Transverse colon (tissue), 4 donors: Measurements from ENCODE around the gene TM6SF1. TPM values are rescaled to one million over a fixed set of nuclear protein-coding genes. Genes with fewer than 3 reads are reported as not detected.

ENCODE experiments used
- DNase-seq: peaks from one replicate; pipeline ENCODE4 v3.0.0-alpha.2; 2019
- H3K27ac ChIP-seq, 4 donors: fragments of 200-600 bp; sonication (generic); 2 replicates each; pipeline ENCODE4 v1.5.1; 2016 to 2018; ENCODE audit warnings: inconsistent platforms in 4 of 4
- H3K27me3 ChIP-seq: fragments of 200-600 bp; sonication (generic); 2 replicates; pipeline ENCODE4 v1.5.1; 2017; ENCODE audit warnings: inconsistent platforms
- H3K36me3 ChIP-seq, 4 donors: fragments of 200-600 bp; sonication (generic); 2 replicates each; pipeline ENCODE4 v1.5.1; 2017 to 2019; ENCODE audit warnings: inconsistent platforms in 4 of 4
- H3K4me1 ChIP-seq, 4 donors: fragments of 200-600 bp; sonication (generic); 2 replicates each; pipeline ENCODE4 v1.5.1; 2017 to 2020; ENCODE audit warnings: inconsistent platforms in 4 of 4
- H3K4me3 ChIP-seq, 4 donors: fragments of 200-600 bp; sonication (generic); 1 replicate in 1 of 4; 2 replicates in 3 of 4; pipeline versions ENCODE4 v1.5.1 to v1.6.1; 2017 to 2019; ENCODE audit warnings: inconsistent platforms in 4 of 4
- H3K9me3 ChIP-seq, 2 donors: fragments of 200-600 bp; sonication (generic); 2 replicates each; pipeline ENCODE4 v1.5.1; 2017 to 2019; ENCODE audit warnings: inconsistent platforms in 2 of 2
- EP300 ChIP-seq: sonication (generic); formaldehyde crosslinking; IDR thresholded peaks from one replicate; pipeline ENCODE4 v1.6.1; 2017; ENCODE audit warnings: antibody characterized with exemption, low read depth
- POLR2A ChIP-seq: fragments of 450-650 bp; IDR thresholded peaks from one replicate; pipeline ENCODE4 v1.6.1; 2016; ENCODE audit warnings: antibody characterized with exemption, mild to moderate bottlenecking, moderate library complexity
- POLR2AphosphoS5 ChIP-seq, 3 donors: sonication (generic); formaldehyde crosslinking; IDR thresholded peaks; one replicate each; pipeline ENCODE4 v1.6.1; 2016; ENCODE audit warnings: antibody characterized with exemption in 3 of 3
- WGBS, 2 donors: methylation state at CpG; one replicate each; pipeline ENCODE4 v1.1.5; 2018; ENCODE audit warnings: low coverage in 1 of 2; 5-methylcytosine and 5-hydroxymethylcytosine counted together
- in situ Hi-C, 4 donors: fragments of 200-750 bp; cut with MboI; loops; one replicate each; pipeline versions ENCODE4 v1.15.0 to v1.15.1; 2017; ENCODE audit warnings: low sequenced_read_pairs in 3 of 4, low pct_ligation_motif_present in 1 of 4, low pct_unique_long_range_greater_than_20kb in 1 of 4
- intact Hi-C: fragments of 100-400 bp; cut with DNase I; formaldehyde crosslinking; loops from one replicate; pipeline ENCODE4 v1.15.1; 2023; ENCODE audit warnings: low total_unique reads
- total RNA-seq, 4 donors: library from RNA; depleted of rRNA; stranded (reverse); fragments of >200 nt; gene quantifications; one replicate each; pipeline ENCODE4 v1.1.0, GENCODE V29; 2016
- TF ChIP-seq, protein P1 (sequence below), 5 experiments: fragments of 200-600 bp in 3 of 5; fragments of 450-650 bp in 2 of 5; sonication (generic) in 3 of 5; IDR thresholded peaks; 1 replicate in 2 of 5; 2 replicates in 3 of 5; pipeline ENCODE4 v1.5.1; 2016 to 2017; ENCODE audit warnings: antibody characterized with exemption in 5 of 5, inconsistent platforms in 3 of 5, mild to moderate bottlenecking in 2 of 5, moderate library complexity in 1 of 5

The TM6SF1 gene
- total RNA-seq, 4 donors from 2014 or later, result 0.96 to 1.7 TPM; not detected in 2

DNA sequence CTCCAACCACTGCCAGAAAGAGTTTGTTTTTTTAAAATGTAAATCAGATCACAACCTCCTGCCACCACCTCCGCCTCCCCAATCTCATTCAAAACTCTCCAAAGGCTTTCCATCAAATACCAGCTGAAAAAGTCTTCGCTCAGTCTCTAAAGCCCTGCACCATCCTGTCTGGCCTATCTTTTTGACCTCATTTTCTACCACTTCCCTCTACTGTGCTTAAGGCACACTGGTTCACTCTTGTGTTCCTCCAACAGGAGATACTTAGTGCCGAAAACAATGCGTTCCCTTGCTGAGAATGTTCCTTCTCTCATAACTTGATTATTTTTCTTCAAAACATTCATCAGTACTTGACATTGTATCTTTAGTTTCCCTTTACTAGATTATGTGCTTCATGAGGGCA lies 43.9 kb upstream of the TM6SF1 start:
- no peaks in the 10 kb centered on the region for H3K27me3 ChIP-seq
- no peak for DNase-seq
- H3K4me1 ChIP-seq, result peaks cover 26 to 60% (median 50%) of the 10 kb centered on the region in 4 donors
- TF ChIP-seq POLR2AphosphoS5 (IDR thresholded peaks at IDR 0.05), result no peak
- TF ChIP-seq EP300, result no peak
- TF ChIP-seq, protein P1, sequence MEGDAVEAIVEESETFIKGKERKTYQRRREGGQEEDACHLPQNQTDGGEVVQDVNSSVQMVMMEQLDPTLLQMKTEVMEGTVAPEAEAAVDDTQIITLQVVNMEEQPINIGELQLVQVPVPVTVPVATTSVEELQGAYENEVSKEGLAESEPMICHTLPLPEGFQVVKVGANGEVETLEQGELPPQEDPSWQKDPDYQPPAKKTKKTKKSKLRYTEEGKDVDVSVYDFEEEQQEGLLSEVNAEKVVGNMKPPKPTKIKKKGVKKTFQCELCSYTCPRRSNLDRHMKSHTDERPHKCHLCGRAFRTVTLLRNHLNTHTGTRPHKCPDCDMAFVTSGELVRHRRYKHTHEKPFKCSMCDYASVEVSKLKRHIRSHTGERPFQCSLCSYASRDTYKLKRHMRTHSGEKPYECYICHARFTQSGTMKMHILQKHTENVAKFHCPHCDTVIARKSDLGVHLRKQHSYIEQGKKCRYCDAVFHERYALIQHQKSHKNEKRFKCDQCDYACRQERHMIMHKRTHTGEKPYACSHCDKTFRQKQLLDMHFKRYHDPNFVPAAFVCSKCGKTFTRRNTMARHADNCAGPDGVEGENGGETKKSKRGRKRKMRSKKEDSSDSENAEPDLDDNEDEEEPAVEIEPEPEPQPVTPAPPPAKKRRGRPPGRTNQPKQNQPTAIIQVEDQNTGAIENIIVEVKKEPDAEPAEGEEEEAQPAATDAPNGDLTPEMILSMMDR (IDR thresholded peaks at IDR 0.05), result no peak
- TF ChIP-seq POLR2A, result no peak
- 72 to 94% methylated on average over 4 of the region's 4 CpGs for WGBS, 2 donors
- H3K36me3 ChIP-seq, result no peaks in the 10 kb centered on the region
- peak overlapping the region in 1 of 4 donors; percentile 95 for H3K4me3 ChIP-seq
- H3K9me3 ChIP-seq, result no peaks in the 10 kb centered on the region
- peak overlapping the region in 2 of 4 donors; percentile 20 to 26 for H3K27ac ChIP-seq
- in situ Hi-C loops, result no loop called here
- intact Hi-C loops, result no loop called here

DNA sequence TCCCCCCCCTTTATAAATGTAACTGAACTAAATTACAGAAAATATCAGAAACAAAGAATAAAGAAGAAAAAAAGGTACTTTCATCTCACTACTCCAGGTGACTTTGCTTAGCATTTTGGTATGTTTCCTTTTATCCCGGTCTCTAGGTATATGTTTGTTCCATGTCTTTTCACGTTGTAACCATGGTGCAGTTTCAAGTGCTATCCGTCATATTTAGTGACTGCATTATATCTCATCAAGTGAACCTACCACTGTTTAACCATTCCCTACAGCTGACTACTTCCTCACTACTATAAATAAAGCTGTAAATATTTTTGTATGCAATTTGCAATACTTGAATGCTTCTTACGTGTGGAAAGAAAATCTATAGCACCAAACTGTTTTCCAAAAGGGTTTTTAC lies 42.6 kb upstream of the TM6SF1 start:
- intact Hi-C loops, result no loop called here
- DNase-seq, result no peak
- Histone ChIP-seq H3K4me1 (peaks cover 26 to 59% (median 50%) of the 10 kb centered on the region in 4 donors), H3K27me3 (no peaks in the 10 kb centered on the region), H3K4me3 (peak overlapping the region in 3 of 4 donors; percentile 77 to 95 (median 83)), H3K27ac (peak overlapping the region in 2 of 4 donors; percentile 97), H3K36me3 (no peaks in the 10 kb centered on the region), H3K9me3 (no peaks in the 10 kb centered on the region)
- 18 to 22% methylated on average over 4 of the region's 4 CpGs for WGBS, 2 donors
- TF ChIP-seq POLR2AphosphoS5 (IDR thresholded peaks at IDR 0.05), result no peak
- no peak for TF ChIP-seq POLR2A
- no peak for TF ChIP-seq EP300
- TF ChIP-seq, protein P1 (IDR thresholded peaks at IDR 0.05), result no peak
- in situ Hi-C loops, result no loop called here

DNA sequence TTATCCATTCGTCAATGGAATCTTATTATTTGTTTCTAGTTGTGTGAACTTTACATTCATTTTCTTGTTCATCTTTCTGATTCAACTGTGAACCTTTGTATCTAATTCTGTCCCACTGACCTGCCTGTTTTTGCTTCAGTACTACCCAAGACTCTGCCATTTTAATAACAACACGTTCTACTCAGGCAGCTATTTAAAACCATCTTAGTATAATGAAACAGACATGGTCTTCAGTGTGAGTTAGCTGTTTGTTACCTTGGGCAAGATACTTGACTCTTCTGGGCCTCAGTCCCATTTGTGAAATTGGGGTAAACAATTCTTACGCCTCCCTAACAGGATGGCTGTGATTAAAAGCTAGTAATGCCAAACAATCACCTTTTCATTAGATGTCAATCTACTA lies 42.0 kb upstream of the TM6SF1 start:
- H3K36me3 ChIP-seq, result no peaks in the 10 kb centered on the region
- peak overlapping the region; percentile 97 to 99 (median 98) for H3K27ac ChIP-seq
- peaks cover 26 to 58% (median 50%) of the 10 kb centered on the region in 4 donors for H3K4me1 ChIP-seq
- DNase-seq, result no peak
- in situ Hi-C loops, result no loop called here
- intact Hi-C loops, result no loop called here
- H3K9me3 ChIP-seq, result no peaks in the 10 kb centered on the region
- 0 to 20% methylated on average over 3 of the region's 3 CpGs for WGBS, 2 donors
- H3K27me3 ChIP-seq, result no peaks in the 10 kb centered on the region
- TF ChIP-seq POLR2A (no peak), EP300 (no peak), POLR2AphosphoS5 (IDR thresholded peaks at IDR 0.05) (no peak)
- TF ChIP-seq, protein P1 (IDR thresholded peaks at IDR 0.05), result no peak
- peak overlapping the region in 3 of 4 donors; percentile 77 to 95 (median 83) for H3K4me3 ChIP-seq

DNA sequence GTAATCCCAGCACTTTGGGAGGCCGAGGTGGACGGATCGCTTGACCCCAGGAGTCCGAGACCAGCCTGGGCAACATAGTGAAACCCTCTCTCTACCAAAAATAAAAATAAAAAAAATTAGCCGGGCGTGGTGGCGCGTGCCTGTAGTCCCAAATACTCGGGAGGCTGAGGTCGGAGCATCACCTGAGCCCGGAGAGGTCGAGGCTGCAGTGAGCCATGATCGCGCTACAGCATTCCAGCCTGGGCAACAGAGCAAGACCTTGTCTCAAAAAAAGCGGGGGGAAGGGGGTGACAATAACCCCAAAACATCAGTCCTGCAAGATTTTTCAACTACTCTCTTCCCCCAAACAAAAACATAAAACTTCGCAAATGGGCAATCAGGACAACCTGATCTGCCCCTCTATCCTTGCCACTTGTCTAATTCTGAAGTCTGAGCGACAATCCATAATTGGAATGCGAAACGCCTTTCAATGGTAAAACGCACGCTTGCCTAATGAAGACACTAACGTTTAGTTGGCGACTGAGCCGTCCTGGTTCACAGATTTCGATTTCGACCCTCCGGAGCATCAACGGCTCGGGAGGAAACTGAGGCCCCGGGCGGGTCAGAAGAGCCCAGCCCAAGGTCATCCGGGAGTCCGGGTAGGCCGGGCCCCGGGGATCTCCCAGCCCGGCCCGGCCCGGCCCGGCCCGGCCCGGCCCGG lies 41.3 kb upstream of the TM6SF1 start:
- no peaks in the 10 kb centered on the region for H3K36me3 ChIP-seq
- peak overlapping the region; percentile 77 to 97 (median 89) for H3K4me3 ChIP-seq
- H3K27ac ChIP-seq, result peak overlapping the region; percentile 97 to 99 (median 98)
- peak; percentile 11 for DNase-seq
- peaks cover 21 to 52% (median 48%) of the 10 kb centered on the region in 4 donors for H3K4me1 ChIP-seq
- H3K9me3 ChIP-seq, result no peaks in the 10 kb centered on the region
- intact Hi-C loops (no loop called here), in situ Hi-C loops (no loop called here)
- TF ChIP-seq EP300 (no peak), POLR2AphosphoS5 (IDR thresholded peaks at IDR 0.05) (no peak), POLR2A (no peak)
- TF ChIP-seq, protein P1 (IDR thresholded peaks at IDR 0.05), result no peak
- WGBS, 2 donors, result 0 to 4% methylated on average over 11 to 29 of the region's 42 CpGs
- no peaks in the 10 kb centered on the region for H3K27me3 ChIP-seq
